HepG2 (cell line): ENCODE data around the gene KATNA1. TPM values are rescaled to one million over a fixed set of nuclear protein-coding genes. Genes with fewer than 3 reads are reported as not detected.
A peak's percentile ranks its signal among the peaks of the same experiment; 100 is the strongest.

Source experiments
- CERS6 ChIP-seq: sonication (generic); formaldehyde crosslinking; IDR thresholded peaks from 2 replicates; pipeline ENCODE4 v1.5.0; 2020; ENCODE audit warnings: missing genetic modification reagents
- ELF3 ChIP-seq: IDR thresholded peaks from 2 replicates; pipeline ENCODE4 v1.6.1; 2016; ENCODE audit warnings: missing genetic modification reagents, missing compliant biosample characterization
- HOXA7 ChIP-seq: sonication (generic); formaldehyde crosslinking; IDR thresholded peaks from 2 replicates; pipeline ENCODE4 v1.8.1; 2022; ENCODE audit warnings: mild to moderate bottlenecking, missing genetic modification reagents, moderate library complexity
- KDM2A ChIP-seq: sonication (generic); formaldehyde crosslinking; IDR thresholded peaks from 2 replicates; pipeline ENCODE4 v1.4.0; 2020; ENCODE audit warnings: low read depth, missing genetic modification reagents, borderline replicate concordance
- NPAS2 ChIP-seq: sonication (generic); formaldehyde crosslinking; IDR thresholded peaks from 2 replicates; pipeline ENCODE4 v1.8.0; 2022; ENCODE audit warnings: mild to moderate bottlenecking, missing genetic modification reagents, borderline replicate concordance
- NRL ChIP-seq: sonication (generic); formaldehyde crosslinking; IDR thresholded peaks from 2 replicates; pipeline ENCODE4 v1.5.0; 2020; ENCODE audit warnings: missing genetic modification reagents, mild to moderate bottlenecking, moderate library complexity, borderline replicate concordance
- PATZ1 ChIP-seq: sonication (generic); formaldehyde crosslinking; IDR thresholded peaks from 2 replicates; pipeline ENCODE4 v1.4.0; 2020; ENCODE audit warnings: missing genetic modification reagents
- PHF8 ChIP-seq: sonication (generic); formaldehyde crosslinking; IDR thresholded peaks from 2 replicates; pipeline ENCODE4 v1.5.0; 2020; ENCODE audit warnings: missing genetic modification reagents
- POGZ ChIP-seq: sonication (generic); formaldehyde crosslinking; IDR thresholded peaks from 2 replicates; pipeline ENCODE4 v1.4.0; 2020; ENCODE audit warnings: mild to moderate bottlenecking, missing genetic modification reagents
- THAP11 ChIP-seq: IDR thresholded peaks from 2 replicates; pipeline ENCODE4 v1.6.1; 2016; ENCODE audit warnings: missing biosample characterization, missing genetic modification reagents
- THRA ChIP-seq: sonication (generic); formaldehyde crosslinking; IDR thresholded peaks from 2 replicates; pipeline ENCODE4 v1.4.0; 2020; ENCODE audit warnings: missing genetic modification reagents, borderline replicate concordance
- TIGD3 ChIP-seq: sonication (generic); formaldehyde crosslinking; IDR thresholded peaks from 2 replicates; pipeline ENCODE4 v1.5.1; 2020; ENCODE audit warnings: mild to moderate bottlenecking, missing genetic modification reagents, borderline replicate concordance
- TOE1 ChIP-seq: sonication (generic); formaldehyde crosslinking; IDR thresholded peaks from 2 replicates; pipeline ENCODE4 v1.4.0; 2020; ENCODE audit warnings: mild to moderate bottlenecking, missing genetic modification reagents
- ZFP82 ChIP-seq: sonication (generic); formaldehyde crosslinking; IDR thresholded peaks from 2 replicates; pipeline ENCODE4 v1.5.1; 2020; ENCODE audit warnings: mild to moderate bottlenecking, missing genetic modification reagents, borderline replicate concordance
- ZMAT5 ChIP-seq: sonication (generic); formaldehyde crosslinking; IDR thresholded peaks from 2 replicates; pipeline ENCODE4 v1.5.0; 2020; ENCODE audit warnings: mild to moderate bottlenecking, low read depth, missing genetic modification reagents, borderline replicate concordance
- ZMYM3 ChIP-seq: sonication (generic); formaldehyde crosslinking; IDR thresholded peaks from 2 replicates; pipeline ENCODE4 v1.5.1; 2020; ENCODE audit warnings: mild to moderate bottlenecking, missing genetic modification reagents
- ZNF17 ChIP-seq: sonication (generic); formaldehyde crosslinking; IDR thresholded peaks from 2 replicates; pipeline ENCODE4 v1.5.0; 2020; ENCODE audit warnings: mild to moderate bottlenecking, missing genetic modification reagents
- ZNF563 ChIP-seq: sonication (generic); formaldehyde crosslinking; IDR thresholded peaks from 2 replicates; pipeline ENCODE4 v1.8.0; 2022; ENCODE audit warnings: mild to moderate bottlenecking, moderate library complexity, missing genetic modification reagents
- ZNF710 ChIP-seq: sonication (generic); formaldehyde crosslinking; IDR thresholded peaks from 2 replicates; pipeline ENCODE4 v1.5.0; 2020; ENCODE audit warnings: mild to moderate bottlenecking, missing genetic modification reagents, borderline replicate concordance
- ZNF839 ChIP-seq: sonication (generic); formaldehyde crosslinking; IDR thresholded peaks from 2 replicates; pipeline ENCODE4 v1.4.0; 2020; ENCODE audit warnings: missing genetic modification reagents, mild to moderate bottlenecking, borderline replicate concordance
- ZNF883 ChIP-seq: sonication (generic); formaldehyde crosslinking; IDR thresholded peaks from 2 replicates; pipeline ENCODE4 v1.5.1; 2020; ENCODE audit warnings: mild to moderate bottlenecking, missing genetic modification reagents; ENCODE audit errors: not compliant biosample characterization
- polyA plus RNA-seq, 8 experiments: library from polyadenylated mRNA; depleted of rRNA in 3 of 8; stranded (reverse) in 7 of 8; unstranded in 1 of 8; fragments of >200 nt; fragmentation: Illumina TruSeq in 4 of 8; extraction: Trizol in 4 of 8; gene quantifications; 2 replicates each; pipeline versions ENCODE4 v1.2.1 to v1.2.3, GENCODE V29; 2011 to 2016; ENCODE audit warnings: low read depth in 4 of 8, missing spikeins in 1 of 8, mixed read lengths in 1 of 8; ENCODE audit not compliant: insufficient read depth in 1 of 8
- total RNA-seq, 5 experiments: library from RNA; depleted of rRNA; stranded (reverse); fragments of >200 nt; fragmentation: Illumina TruSeq; extraction: Trizol; gene quantifications; 2 replicates each; pipeline ENCODE4 v1.2.3, GENCODE V29; 2016; ENCODE audit warnings: low read depth in 1 of 5

Gene KATNA1
- total and polyA plus RNA-seq, 2 of the 13 experiments (the other 11 are each of a cell fraction or from before 2014, with no cell fraction given) = 14.8 to 25.3 TPM

- TF ChIP-seq CERS6 (CRISPR knock-in tag) = no peak
- TF ChIP-seq KDM2A (CRISPR knock-in tag) = peak; percentile 94
- TF ChIP-seq TIGD3 (CRISPR knock-in tag) = no peak
- TF ChIP-seq PATZ1 (CRISPR knock-in tag) = peak; percentile 90
- TF ChIP-seq NRL (CRISPR knock-in tag) = peak; percentile 80
- TF ChIP-seq ZNF17 (CRISPR knock-in tag) = no peak
- TF ChIP-seq ZNF839 (CRISPR knock-in tag) = peak; percentile 19; the same call in 1 of the 2 replicates
- TF ChIP-seq THAP11 (CRISPR knock-in tag) = peak; percentile 96
- TF ChIP-seq ZMAT5 (CRISPR knock-in tag) = no peak
- TF ChIP-seq ZNF563 (CRISPR knock-in tag) = peak; percentile 85; the same call in 1 of the 2 replicates
- peak; percentile 78 for TF ChIP-seq ELF3 (CRISPR knock-in tag)
- TF ChIP-seq POGZ = peak; percentile 99
- peak; percentile 45 for TF ChIP-seq ZNF883 (CRISPR knock-in tag)
- peak; percentile 94 for TF ChIP-seq PHF8
- TF ChIP-seq ZMYM3 = no peak; the same call in 1 of the 2 replicates
- TF ChIP-seq THRA (CRISPR knock-in tag) = peak; percentile 82; the same call in 1 of the 2 replicates
- no peak for TF ChIP-seq ZFP82 (CRISPR knock-in tag)
- no peak for TF ChIP-seq NPAS2
- peak; percentile 75; the same call in 1 of the 2 replicates for TF ChIP-seq ZNF710 (CRISPR knock-in tag)
- peak; percentile 86; the same call in 1 of the 2 replicates for TF ChIP-seq TOE1
- no peak for TF ChIP-seq HOXA7
Observed at GRCh38 chr6:149545754-149546471, 102.6 kb downstream of the KATNA1 start, which contains the start of gene PPIL4 (continued).
